ENCODE data around the gene MOB4.

- TF ChIP-seq, protein P1, sequence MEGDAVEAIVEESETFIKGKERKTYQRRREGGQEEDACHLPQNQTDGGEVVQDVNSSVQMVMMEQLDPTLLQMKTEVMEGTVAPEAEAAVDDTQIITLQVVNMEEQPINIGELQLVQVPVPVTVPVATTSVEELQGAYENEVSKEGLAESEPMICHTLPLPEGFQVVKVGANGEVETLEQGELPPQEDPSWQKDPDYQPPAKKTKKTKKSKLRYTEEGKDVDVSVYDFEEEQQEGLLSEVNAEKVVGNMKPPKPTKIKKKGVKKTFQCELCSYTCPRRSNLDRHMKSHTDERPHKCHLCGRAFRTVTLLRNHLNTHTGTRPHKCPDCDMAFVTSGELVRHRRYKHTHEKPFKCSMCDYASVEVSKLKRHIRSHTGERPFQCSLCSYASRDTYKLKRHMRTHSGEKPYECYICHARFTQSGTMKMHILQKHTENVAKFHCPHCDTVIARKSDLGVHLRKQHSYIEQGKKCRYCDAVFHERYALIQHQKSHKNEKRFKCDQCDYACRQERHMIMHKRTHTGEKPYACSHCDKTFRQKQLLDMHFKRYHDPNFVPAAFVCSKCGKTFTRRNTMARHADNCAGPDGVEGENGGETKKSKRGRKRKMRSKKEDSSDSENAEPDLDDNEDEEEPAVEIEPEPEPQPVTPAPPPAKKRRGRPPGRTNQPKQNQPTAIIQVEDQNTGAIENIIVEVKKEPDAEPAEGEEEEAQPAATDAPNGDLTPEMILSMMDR (IDR thresholded peaks at IDR 0.05; ENCODE audit: insufficient read depth, low read depth, low read length): no peak
- TF ChIP-seq EZH2 (IDR thresholded peaks at IDR 0.05; ENCODE audit: insufficient read depth, low read length): no peak
These were observed 38.1 kb upstream of the MOB4 start for GRCh38 chr2:197477797-197478196.
